OCI-LY3 (cell line): ENCODE measurements around the gene RNF220.

ENCODE experiments used
- H2AFZ ChIP-seq: fragments of 200-600, 300-600 bp; shearing (Covaris generic); 2 replicates; pipeline ENCODE4 v1.6.0; 2014; ENCODE audit warnings: antibody characterized with exemption, low read depth, low read length
- H3K27ac ChIP-seq: fragments of 200-600, 300-600 bp; sonication (generic); 2 replicates; pipeline ENCODE4 v1.5.1; 2014; ENCODE audit warnings: mild to moderate bottlenecking, low read length, moderate library complexity, mixed read lengths
- H3K27me3 ChIP-seq: fragments of 200-600, 300-600 bp; sonication (generic); 2 replicates; pipeline ENCODE4 v1.6.1; 2014; ENCODE audit warnings: low read depth, low read length, mixed read lengths
- H3K36me3 ChIP-seq: fragments of 200-600, 300-600 bp; sonication (generic); replicated peaks from 2 replicates; pipeline ENCODE3; 2014; ENCODE audit warnings: low read depth, low read length, mixed read lengths
- H3K4me1 ChIP-seq: fragments of 300-600, 200-600 bp; sonication (generic); 2 replicates; pipeline ENCODE4 v1.6.1; 2014; ENCODE audit warnings: low read length, mixed read lengths
- H3K4me2 ChIP-seq: fragments of 200-600, 300-600 bp; sonication (generic); 2 replicates; pipeline ENCODE4 v1.6.1; 2014; ENCODE audit warnings: low read length, mixed read lengths
- H3K4me3 ChIP-seq: fragments of 300-600, 200-600 bp; sonication (generic); 2 replicates; pipeline ENCODE4 v1.5.1; 2014; ENCODE audit warnings: antibody characterized with exemption, mild to moderate bottlenecking, low read length, moderate library complexity
- H3K79me2 ChIP-seq: fragments of 300-600, 200-600 bp; shearing (Covaris generic); 2 replicates; pipeline ENCODE4 v1.6.1; 2014; ENCODE audit warnings: mild to moderate bottlenecking, low read length, mixed read lengths
- H3K9ac ChIP-seq: fragments of 300-600, 200-600 bp; shearing (Covaris generic); 2 replicates; pipeline ENCODE4 v1.6.0; 2014; ENCODE audit warnings: mild to moderate bottlenecking, low read length, moderate library complexity
- H3K9me3 ChIP-seq: fragments of 200-600, 300-600 bp; shearing (Covaris generic); 2 replicates; pipeline ENCODE4 v1.6.1; 2014; ENCODE audit warnings: low read length, mixed read lengths; ENCODE audit not compliant: insufficient read depth
- H4K20me1 ChIP-seq: fragments of 200-600, 300-600 bp; sonication (generic); 2 replicates; pipeline ENCODE4 v1.6.1; 2016; ENCODE audit warnings: low read length, mixed read lengths; ENCODE audit not compliant: insufficient read depth
- EZH2phosphoT487 ChIP-seq: fragments of 200-600 bp; shearing (Covaris generic); IDR thresholded peaks from 2 replicates; pipeline ENCODE4 v1.6.1; 2018; ENCODE audit warnings: antibody characterized with exemption, mixed run types, low read depth
- TF ChIP-seq, protein P1 (sequence below): fragments of 200-600, 300-600 bp; sonication (generic); IDR thresholded peaks from 2 replicates; pipeline ENCODE4 v1.5.1; 2014; ENCODE audit warnings: antibody characterized with exemption, low read length, low read depth

Gene RNF220

DNA sequence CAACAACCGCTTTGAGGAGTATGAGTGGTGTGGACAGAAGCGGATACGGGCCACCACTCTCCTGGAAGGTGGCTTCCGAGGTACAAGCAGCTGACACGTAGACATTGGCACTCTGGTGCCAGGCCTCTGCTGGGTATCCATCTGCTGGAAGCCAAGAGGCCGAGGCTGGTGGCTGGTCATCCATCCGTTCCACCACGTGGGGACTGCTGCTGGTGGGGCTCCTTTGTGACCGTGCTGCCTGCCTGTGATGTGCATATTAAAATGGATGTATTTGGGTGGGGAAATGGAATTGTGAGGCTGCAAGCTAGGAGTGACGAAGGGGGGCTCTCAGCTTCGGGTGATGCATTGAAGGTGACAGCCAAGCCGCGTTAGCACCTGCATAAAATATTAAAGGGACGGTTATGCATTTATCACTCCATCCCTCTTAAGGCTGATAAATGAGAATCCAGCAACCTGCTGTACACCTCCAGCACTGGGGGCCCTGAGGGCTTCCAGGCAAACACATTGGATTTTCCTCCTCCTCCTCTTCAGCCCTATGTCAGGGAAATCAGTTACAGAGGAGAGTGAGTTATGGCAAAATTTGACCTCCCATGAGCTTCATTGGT, 231.1 kb downstream of the RNF220 start:
- TF ChIP-seq, protein P1, sequence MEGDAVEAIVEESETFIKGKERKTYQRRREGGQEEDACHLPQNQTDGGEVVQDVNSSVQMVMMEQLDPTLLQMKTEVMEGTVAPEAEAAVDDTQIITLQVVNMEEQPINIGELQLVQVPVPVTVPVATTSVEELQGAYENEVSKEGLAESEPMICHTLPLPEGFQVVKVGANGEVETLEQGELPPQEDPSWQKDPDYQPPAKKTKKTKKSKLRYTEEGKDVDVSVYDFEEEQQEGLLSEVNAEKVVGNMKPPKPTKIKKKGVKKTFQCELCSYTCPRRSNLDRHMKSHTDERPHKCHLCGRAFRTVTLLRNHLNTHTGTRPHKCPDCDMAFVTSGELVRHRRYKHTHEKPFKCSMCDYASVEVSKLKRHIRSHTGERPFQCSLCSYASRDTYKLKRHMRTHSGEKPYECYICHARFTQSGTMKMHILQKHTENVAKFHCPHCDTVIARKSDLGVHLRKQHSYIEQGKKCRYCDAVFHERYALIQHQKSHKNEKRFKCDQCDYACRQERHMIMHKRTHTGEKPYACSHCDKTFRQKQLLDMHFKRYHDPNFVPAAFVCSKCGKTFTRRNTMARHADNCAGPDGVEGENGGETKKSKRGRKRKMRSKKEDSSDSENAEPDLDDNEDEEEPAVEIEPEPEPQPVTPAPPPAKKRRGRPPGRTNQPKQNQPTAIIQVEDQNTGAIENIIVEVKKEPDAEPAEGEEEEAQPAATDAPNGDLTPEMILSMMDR, result no peak
- TF ChIP-seq EZH2phosphoT487, result no peak
- no peaks in the 10 kb centered on the region for H3K9me3 ChIP-seq
- no peak overlapping the region for H3K9ac ChIP-seq
- peaks cover 17% of the 10 kb centered on the region for H3K36me3 ChIP-seq
- H3K4me3 ChIP-seq, result no peak overlapping the region
- no peak overlapping the region for H3K4me2 ChIP-seq
- H3K27me3 ChIP-seq, result no peaks in the 10 kb centered on the region
- H4K20me1 ChIP-seq, result no peaks in the 10 kb centered on the region
- H2AFZ ChIP-seq, result no peak overlapping the region
- peaks cover 18% of the 10 kb centered on the region for H3K79me2 ChIP-seq
- H3K27ac ChIP-seq, result no peak overlapping the region
- peaks cover 9% of the 10 kb centered on the region for H3K4me1 ChIP-seq

DNA sequence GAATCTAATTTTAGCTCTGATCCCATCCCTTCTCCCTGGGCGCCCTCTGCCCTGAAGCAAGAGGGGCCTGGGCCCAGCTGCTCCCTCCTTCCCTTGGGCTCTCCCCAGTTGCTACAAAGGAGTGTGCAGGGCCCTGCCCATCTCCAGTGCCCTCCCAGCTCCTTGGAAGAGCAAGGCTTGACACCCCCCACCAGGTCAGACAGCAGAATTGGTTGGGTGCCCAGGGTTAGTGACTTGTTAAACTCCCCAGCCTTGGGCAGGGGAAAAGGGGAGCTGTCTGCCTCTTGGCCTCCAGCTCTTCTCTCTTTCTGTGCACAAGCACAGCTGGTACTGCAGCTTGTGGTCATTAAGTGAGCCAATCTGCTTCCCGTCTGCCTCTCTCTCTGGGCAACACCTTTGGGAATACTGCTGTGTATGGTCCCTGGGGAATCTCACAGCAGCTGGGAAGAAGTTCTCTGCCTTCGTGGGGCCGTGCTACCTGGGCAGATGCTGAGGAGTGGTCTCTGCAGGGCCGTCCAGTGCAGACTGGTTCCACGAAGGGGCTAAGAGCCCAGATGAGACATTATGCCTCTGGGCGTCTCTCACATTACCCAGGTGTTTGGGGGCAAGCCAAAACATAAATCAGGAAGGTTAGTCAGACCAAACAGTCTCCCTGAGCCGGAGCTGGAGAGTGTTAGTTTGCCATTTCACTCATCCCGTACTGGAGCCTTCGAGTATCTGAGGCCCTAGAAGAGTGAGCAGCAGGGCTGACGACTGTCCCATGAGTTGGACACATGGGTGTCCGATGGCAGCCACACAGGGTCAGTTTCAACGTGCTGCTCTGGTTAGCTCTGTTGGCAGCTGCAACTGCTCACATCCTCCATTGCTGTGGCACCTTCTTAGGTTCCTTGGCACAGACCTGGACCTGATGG, 231.9 kb downstream of the RNF220 start:
- H3K9ac ChIP-seq, result no peak overlapping the region
- H3K4me3 ChIP-seq, result no peak overlapping the region
- no peaks in the 10 kb centered on the region for H4K20me1 ChIP-seq
- TF ChIP-seq EZH2phosphoT487, result no peak
- TF ChIP-seq, protein P1, result no peak
- peaks cover 8% of the 10 kb centered on the region for H3K4me1 ChIP-seq
- peaks cover 18% of the 10 kb centered on the region for H3K79me2 ChIP-seq
- no peak overlapping the region for H2AFZ ChIP-seq
- no peaks in the 10 kb centered on the region for H3K27me3 ChIP-seq
- H3K27ac ChIP-seq, result no peak overlapping the region
- peaks cover 17% of the 10 kb centered on the region for H3K36me3 ChIP-seq
- no peaks in the 10 kb centered on the region for H3K9me3 ChIP-seq
- no peak overlapping the region for H3K4me2 ChIP-seq

DNA sequence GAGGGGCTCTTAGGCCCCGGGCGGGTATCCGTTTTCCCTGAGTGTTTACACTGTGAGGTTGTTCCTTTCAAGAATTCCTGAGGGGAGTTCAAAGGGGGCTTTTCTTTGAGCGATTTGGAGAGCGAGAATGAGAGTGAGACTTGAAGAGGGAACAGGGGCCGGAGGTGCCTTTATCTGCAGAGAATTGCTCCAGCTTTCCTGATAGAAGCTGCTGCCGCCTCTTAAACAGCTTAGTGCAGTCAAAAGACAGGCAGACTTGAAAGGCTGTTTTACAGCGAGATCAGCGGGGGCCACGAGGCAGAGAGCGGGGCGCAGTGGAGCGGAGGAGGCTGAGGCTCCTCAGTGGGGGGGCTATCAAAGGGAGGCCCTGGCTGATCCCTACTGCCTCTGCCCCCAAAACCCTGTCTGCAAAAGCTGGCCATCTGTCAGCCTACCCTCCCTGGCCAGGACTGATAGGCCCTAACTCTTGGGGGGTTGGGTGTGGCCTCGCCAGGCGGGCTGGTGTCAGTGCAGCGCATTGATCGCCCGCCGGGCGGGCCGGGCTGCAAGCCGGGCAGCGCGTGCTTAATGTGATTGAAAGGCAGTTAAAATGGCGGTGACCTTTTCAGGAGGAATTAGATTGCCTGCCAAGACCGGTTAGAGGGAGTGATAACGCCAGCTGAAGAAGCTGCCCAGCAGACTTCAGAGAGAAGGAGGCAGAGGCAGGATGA, 232.8 kb downstream of the RNF220 start:
- Histone ChIP-seq H3K79me2 (peaks cover 12% of the 10 kb centered on the region), H3K9ac (no peak overlapping the region), H3K27ac (no peak overlapping the region), H2AFZ (no peak overlapping the region), H4K20me1 (no peaks in the 10 kb centered on the region), H3K36me3 (peaks cover 17% of the 10 kb centered on the region), H3K4me3 (no peak overlapping the region), H3K9me3 (no peaks in the 10 kb centered on the region), H3K4me1 (peaks cover 4% of the 10 kb centered on the region), H3K4me2 (no peak overlapping the region), H3K27me3 (no peaks in the 10 kb centered on the region)
- TF ChIP-seq, protein P1, result no peak
- TF ChIP-seq EZH2phosphoT487, result no peak
